OCI-LY3 (cell line): ENCODE results near the gene LRP6.

Experiments
- EZH2phosphoT487 ChIP-seq: fragments of 200-600 bp; shearing (Covaris generic); IDR thresholded peaks from 2 replicates; pipeline ENCODE4 v1.6.1; 2018; ENCODE audit warnings: antibody characterized with exemption, mixed run types, low read depth
- TF ChIP-seq, protein P1 (sequence below): fragments of 200-600, 300-600 bp; sonication (generic); IDR thresholded peaks from 2 replicates; pipeline ENCODE4 v1.5.1; 2014; ENCODE audit warnings: antibody characterized with exemption, low read length, low read depth

DNA sequence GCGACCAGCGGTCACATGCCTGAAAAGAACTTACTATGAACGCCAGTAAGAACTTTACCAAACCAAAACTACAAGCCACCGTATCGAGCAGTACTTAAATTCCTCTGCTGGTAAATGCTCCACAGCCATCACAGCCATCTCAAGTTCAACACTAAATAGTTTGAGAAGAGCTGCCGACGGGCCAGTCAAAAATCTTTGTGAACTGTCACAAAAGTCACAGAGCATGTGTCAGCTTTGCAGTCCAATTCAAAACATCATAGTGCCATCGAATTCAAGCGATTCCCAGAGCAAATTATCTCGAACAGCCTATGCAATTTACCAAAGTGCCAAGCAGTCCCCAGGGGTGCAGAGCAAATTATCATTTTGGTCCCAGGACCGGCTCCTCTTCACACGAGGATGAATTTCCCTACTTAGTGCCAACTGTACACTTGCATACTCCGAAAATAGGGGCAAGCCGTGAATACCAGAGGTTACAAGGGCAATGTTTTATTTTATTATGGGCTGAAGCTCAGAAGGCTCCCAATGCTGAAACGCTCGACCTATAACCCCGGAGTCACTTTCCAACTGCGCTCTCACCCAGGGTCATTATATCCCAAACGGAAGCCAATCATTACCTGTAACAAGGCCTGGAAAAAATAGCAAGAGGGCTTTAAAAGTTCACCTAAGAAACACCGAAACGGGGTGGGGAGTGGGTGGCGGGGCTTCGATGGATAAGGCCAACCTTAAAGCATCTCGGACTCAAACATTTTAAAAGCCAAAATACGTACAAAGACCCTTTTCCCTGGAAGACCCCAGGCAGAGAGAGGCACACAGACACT, 1.1 kb downstream of the LRP6 start:
- TF ChIP-seq, protein P1, sequence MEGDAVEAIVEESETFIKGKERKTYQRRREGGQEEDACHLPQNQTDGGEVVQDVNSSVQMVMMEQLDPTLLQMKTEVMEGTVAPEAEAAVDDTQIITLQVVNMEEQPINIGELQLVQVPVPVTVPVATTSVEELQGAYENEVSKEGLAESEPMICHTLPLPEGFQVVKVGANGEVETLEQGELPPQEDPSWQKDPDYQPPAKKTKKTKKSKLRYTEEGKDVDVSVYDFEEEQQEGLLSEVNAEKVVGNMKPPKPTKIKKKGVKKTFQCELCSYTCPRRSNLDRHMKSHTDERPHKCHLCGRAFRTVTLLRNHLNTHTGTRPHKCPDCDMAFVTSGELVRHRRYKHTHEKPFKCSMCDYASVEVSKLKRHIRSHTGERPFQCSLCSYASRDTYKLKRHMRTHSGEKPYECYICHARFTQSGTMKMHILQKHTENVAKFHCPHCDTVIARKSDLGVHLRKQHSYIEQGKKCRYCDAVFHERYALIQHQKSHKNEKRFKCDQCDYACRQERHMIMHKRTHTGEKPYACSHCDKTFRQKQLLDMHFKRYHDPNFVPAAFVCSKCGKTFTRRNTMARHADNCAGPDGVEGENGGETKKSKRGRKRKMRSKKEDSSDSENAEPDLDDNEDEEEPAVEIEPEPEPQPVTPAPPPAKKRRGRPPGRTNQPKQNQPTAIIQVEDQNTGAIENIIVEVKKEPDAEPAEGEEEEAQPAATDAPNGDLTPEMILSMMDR, result no peak
- TF ChIP-seq EZH2phosphoT487, result no peak
